ENCODE measurements around the gene HDAC7.
A peak's percentile ranks its signal among the peaks of the same experiment; 100 is the strongest.

GRCh38 chr12:47837190-47838171 is 17.8 kb upstream of the HDAC7 start:
- no peak for TF ChIP-seq POLR2A (IDR thresholded peaks at IDR 0.05)
- peak; percentile 91 to 98 (median 96) for TF ChIP-seq CTCF (IDR thresholded peaks at IDR 0.05)
- peak; percentile 37 for TF ChIP-seq POLR2AphosphoS5 (IDR thresholded peaks at IDR 0.05)
- no peak for TF ChIP-seq EP300 (IDR thresholded peaks at IDR 0.05)
